ENCODE measurements around the gene MAN1A1.

DNA sequence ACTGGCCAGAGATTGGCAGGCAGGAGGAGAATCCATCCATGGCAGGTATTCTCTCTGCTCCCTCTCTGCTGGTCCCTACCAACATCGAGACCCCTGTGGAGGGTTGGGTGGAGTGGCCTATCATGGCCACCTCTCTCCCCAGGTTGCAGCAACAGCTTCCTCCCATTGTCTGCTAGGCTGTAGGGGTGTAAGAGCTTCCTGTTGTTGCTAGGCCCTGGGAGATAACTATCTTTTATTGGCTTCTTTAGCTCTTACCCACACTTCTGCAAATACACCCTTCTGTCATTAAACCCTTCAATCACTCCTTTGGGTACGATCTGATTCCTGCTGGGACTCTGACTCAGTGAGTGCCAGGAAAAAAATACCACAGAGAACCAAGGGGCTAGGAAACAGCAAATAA is 204.4 kb downstream of the MAN1A1 start:
- TF ChIP-seq, protein P1, sequence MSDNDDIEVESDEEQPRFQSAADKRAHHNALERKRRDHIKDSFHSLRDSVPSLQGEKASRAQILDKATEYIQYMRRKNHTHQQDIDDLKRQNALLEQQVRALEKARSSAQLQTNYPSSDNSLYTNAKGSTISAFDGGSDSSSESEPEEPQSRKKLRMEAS (CRISPR knock-in tag; IDR thresholded peaks at IDR 0.05) = no peak
- no peak for TF ChIP-seq NFE2L1 (CRISPR knock-in tag; IDR thresholded peaks at IDR 0.05)
- TF ChIP-seq CREB1 (CRISPR knock-in tag; IDR thresholded peaks at IDR 0.05) = no peak
- TF ChIP-seq, protein P2, sequence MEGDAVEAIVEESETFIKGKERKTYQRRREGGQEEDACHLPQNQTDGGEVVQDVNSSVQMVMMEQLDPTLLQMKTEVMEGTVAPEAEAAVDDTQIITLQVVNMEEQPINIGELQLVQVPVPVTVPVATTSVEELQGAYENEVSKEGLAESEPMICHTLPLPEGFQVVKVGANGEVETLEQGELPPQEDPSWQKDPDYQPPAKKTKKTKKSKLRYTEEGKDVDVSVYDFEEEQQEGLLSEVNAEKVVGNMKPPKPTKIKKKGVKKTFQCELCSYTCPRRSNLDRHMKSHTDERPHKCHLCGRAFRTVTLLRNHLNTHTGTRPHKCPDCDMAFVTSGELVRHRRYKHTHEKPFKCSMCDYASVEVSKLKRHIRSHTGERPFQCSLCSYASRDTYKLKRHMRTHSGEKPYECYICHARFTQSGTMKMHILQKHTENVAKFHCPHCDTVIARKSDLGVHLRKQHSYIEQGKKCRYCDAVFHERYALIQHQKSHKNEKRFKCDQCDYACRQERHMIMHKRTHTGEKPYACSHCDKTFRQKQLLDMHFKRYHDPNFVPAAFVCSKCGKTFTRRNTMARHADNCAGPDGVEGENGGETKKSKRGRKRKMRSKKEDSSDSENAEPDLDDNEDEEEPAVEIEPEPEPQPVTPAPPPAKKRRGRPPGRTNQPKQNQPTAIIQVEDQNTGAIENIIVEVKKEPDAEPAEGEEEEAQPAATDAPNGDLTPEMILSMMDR (IDR thresholded peaks at IDR 0.05) = no peak
- TF ChIP-seq ESRRA (CRISPR knock-in tag; IDR thresholded peaks at IDR 0.05; ENCODE audit: borderline replicate concordance) = no peak
- TF ChIP-seq, protein P3, sequence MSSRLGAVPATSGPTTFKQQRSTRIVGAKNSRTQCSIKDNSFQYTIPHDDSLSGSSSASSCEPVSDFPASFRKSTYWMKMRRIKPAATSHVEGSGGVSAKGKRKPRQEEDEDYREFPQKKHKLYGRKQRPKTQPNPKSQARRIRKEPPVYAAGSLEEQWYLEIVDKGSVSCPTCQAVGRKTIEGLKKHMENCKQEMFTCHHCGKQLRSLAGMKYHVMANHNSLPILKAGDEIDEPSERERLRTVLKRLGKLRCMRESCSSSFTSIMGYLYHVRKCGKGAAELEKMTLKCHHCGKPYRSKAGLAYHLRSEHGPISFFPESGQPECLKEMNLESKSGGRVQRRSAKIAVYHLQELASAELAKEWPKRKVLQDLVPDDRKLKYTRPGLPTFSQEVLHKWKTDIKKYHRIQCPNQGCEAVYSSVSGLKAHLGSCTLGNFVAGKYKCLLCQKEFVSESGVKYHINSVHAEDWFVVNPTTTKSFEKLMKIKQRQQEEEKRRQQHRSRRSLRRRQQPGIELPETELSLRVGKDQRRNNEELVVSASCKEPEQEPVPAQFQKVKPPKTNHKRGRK (CRISPR knock-in tag; IDR thresholded peaks at IDR 0.05; ENCODE audit: borderline replicate concordance) = no peak
- TF ChIP-seq GRHL2 (CRISPR knock-in tag; IDR thresholded peaks at IDR 0.05; ENCODE audit: insufficient replicate concordance, severe bottlenecking) = no peak
